Measurements from ENCODE around the gene KRTAP12-1. TPM values are rescaled to one million over a fixed set of nuclear protein-coding genes. Genes with fewer than 3 reads are reported as not detected.

The KRTAP12-1 gene
- polyA plus RNA-seq, 3 donors: not detected

DNA sequence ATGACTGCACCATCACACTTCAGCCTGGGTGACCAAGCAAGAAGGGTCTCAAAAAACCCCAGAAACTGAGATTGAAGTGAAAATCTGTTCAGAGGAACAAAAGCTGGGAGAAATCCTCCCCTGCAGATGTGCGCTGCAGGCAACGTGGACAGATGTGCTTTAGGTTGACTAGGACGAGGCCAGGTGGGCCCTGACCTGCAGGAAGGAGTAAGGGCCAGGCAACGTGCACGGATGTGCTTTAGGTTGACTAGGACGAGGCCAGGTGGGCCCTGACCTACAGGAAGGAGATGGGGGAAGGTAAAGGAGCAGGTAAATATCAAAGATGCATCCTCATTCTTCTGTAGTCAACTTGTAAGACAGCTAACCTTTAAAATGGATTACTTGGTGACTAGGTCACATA is 2.5 kb upstream of the KRTAP12-1 start:
- no peak overlapping the region for H3K4me3 Mint-ChIP-seq
- Histone ChIP-seq H3K27me3 (ENCODE audit: control insufficient read depth in 2 of 2, insufficient read depth in 2 of 2, low read length in 2 of 2) (no peaks in the 10 kb centered on the region), H3K4me1 (ENCODE audit: control insufficient read depth in 1 of 2, insufficient read depth in 2 of 2, low read length in 2 of 2) (no peaks in the 10 kb centered on the region), H3K27ac (ENCODE audit: low read depth in 1 of 2, low read length in 2 of 2) (no peak overlapping the region), H3K9me3 (replicated peaks in 1 of 2; ENCODE audit: control insufficient read depth in 1 of 2, insufficient read depth in 1 of 2, low read length in 2 of 2) (no peaks in the 10 kb centered on the region), H3K79me2 (ENCODE audit: insufficient read depth, low read length) (no peaks in the 10 kb centered on the region), H3K36me3 (replicated peaks in 1 of 2; ENCODE audit: control insufficient read depth in 1 of 2, insufficient read depth in 2 of 2, low read length in 2 of 2) (no peaks in the 10 kb centered on the region), H3K9ac (ENCODE audit: insufficient read depth, low read length, poor library complexity, severe bottlenecking) (no peak overlapping the region), H3K4me3 (replicated peaks in 1 of 3; ENCODE audit: low read depth in 2 of 3, low read length in 3 of 3) (no peak overlapping the region), H4K20me1 (ENCODE audit: insufficient read depth, low read length) (no peaks in the 10 kb centered on the region), H3K4me2 (replicated peaks; ENCODE audit: extremely low read depth, low read length, poor library complexity, severe bottlenecking) (no peak overlapping the region), H2AFZ (ENCODE audit: insufficient read depth, low read depth, low read length, poor library complexity, severe bottlenecking) (no peak overlapping the region)
- peaks cover 0 to 2% (median 0%) of the 10 kb centered on the region in 7 donors for H3K9me3 Mint-ChIP-seq
- no peak for TF ChIP-seq CTCF (IDR thresholded peaks at IDR 0.05)
- peaks cover 9 to 23% (median 11%) of the 10 kb centered on the region in 3 donors for H3K27me3 Mint-ChIP-seq (ENCODE audit: low read depth in 3 of 3)
- H3K36me3 Mint-ChIP-seq: no peaks in the 10 kb centered on the region
- no peak overlapping the region for H3K27ac Mint-ChIP-seq
- intact Hi-C loops (cut with micrococcal nuclease): no loop called here
- no peaks in the 10 kb centered on the region for H3K4me1 Mint-ChIP-seq
- no peak for DNase-seq
- 72% methylated on average over 3 of the region's 6 CpGs for WGBS (ENCODE audit: insufficient coverage)

GRCh38 chr21:44684077-44684476 is 2.1 kb upstream of the KRTAP12-1 start:
- no peaks in the 10 kb centered on the region for H3K27me3 ChIP-seq (ENCODE audit: control insufficient read depth in 2 of 2, insufficient read depth in 2 of 2, low read length in 2 of 2)
- no peak overlapping the region for H2AFZ ChIP-seq (ENCODE audit: insufficient read depth, low read depth, low read length, poor library complexity, severe bottlenecking)
- no peak for TF ChIP-seq CTCF (IDR thresholded peaks at IDR 0.05)
- intact Hi-C loops (cut with micrococcal nuclease): no loop called here
- H3K27me3 Mint-ChIP-seq (ENCODE audit: low read depth in 3 of 3): peaks cover 9 to 25% (median 11%) of the 10 kb centered on the region in 3 donors
- peaks cover 0 to 2% (median 0%) of the 10 kb centered on the region in 7 donors for H3K9me3 Mint-ChIP-seq
- H3K27ac ChIP-seq (ENCODE audit: low read depth in 1 of 2, low read length in 2 of 2): no peak overlapping the region
- H3K36me3 Mint-ChIP-seq: no peaks in the 10 kb centered on the region
- no peaks in the 10 kb centered on the region for H3K9me3 ChIP-seq (replicated peaks in 1 of 2; ENCODE audit: control insufficient read depth in 1 of 2, insufficient read depth in 1 of 2, low read length in 2 of 2)
- DNase-seq: no peak
- no peak overlapping the region for H3K4me3 ChIP-seq (replicated peaks in 1 of 3; ENCODE audit: low read depth in 2 of 3, low read length in 3 of 3)
- H3K79me2 ChIP-seq (ENCODE audit: insufficient read depth, low read length): no peaks in the 10 kb centered on the region
- H3K4me1 ChIP-seq (ENCODE audit: control insufficient read depth in 1 of 2, insufficient read depth in 2 of 2, low read length in 2 of 2): no peaks in the 10 kb centered on the region
- no peaks in the 10 kb centered on the region for H3K4me1 Mint-ChIP-seq
- no peaks in the 10 kb centered on the region for H3K36me3 ChIP-seq (replicated peaks in 1 of 2; ENCODE audit: control insufficient read depth in 1 of 2, insufficient read depth in 2 of 2, low read length in 2 of 2)
- H4K20me1 ChIP-seq (ENCODE audit: insufficient read depth, low read length): no peaks in the 10 kb centered on the region
- WGBS (ENCODE audit: insufficient coverage): 87% methylated on average over 6 of the region's 7 CpGs
- H3K4me2 ChIP-seq (replicated peaks; ENCODE audit: extremely low read depth, low read length, poor library complexity, severe bottlenecking): no peak overlapping the region
- no peak overlapping the region for H3K27ac Mint-ChIP-seq
- H3K9ac ChIP-seq (ENCODE audit: insufficient read depth, low read length, poor library complexity, severe bottlenecking): no peak overlapping the region
- H3K4me3 Mint-ChIP-seq: no peak overlapping the region

Measured in CD14-positive monocyte (primary cell).